OCI-LY7 (cell line): ENCODE measurements around the gene ISG15. TPM values are rescaled to one million over a fixed set of nuclear protein-coding genes. Genes with fewer than 3 reads are reported as not detected.

Source experiments
- BruUV-seq: library from RNA; stranded (reverse); fragments of 400-500 nt; replicated peaks from 2 replicates; lab custom pipeline; 2021; lab: Mats Ljungman, UMichigan
- CTCF ChIA-PET: fragments of 300-600 bp; sonication (Branson Sonifier 250); formaldehyde crosslinking; loops from one replicate; lab custom pipeline; 2022; ENCODE audit warnings: antibody characterized with exemption; ENCODE audit not compliant: unreplicated experiment; lab: Charles Lee
- POLR2A ChIA-PET: fragments of 300-600 bp; sonication (Branson Sonifier 250); formaldehyde crosslinking; loops from one replicate; lab custom pipeline; 2022; ENCODE audit warnings: antibody characterized with exemption; lab: Charles Lee
- DNase-seq: peaks from one replicate; pipeline ENCODE4 v3.0.0-alpha.2; 2015; ENCODE audit warnings: low spot score
- H2AFZ ChIP-seq: fragments of 200-600 bp; sonication (generic), shearing (Covaris generic); 2 replicates; pipeline ENCODE4 v1.6.1; 2014; ENCODE audit warnings: mild to moderate bottlenecking, antibody characterized with exemption, low read length, moderate library complexity
- H3K27ac ChIP-seq: fragments of 200-600 bp; sonication (generic); 2 replicates; pipeline ENCODE4 v1.5.1; 2014; ENCODE audit warnings: mixed run types, low read depth, mild to moderate bottlenecking, moderate library complexity, low read length, inconsistent platforms; ENCODE audit not compliant: poor library complexity, severe bottlenecking
- H3K36me3 ChIP-seq: fragments of 200-600 bp; sonication (generic); 2 replicates; pipeline ENCODE4 v1.6.1; 2014; ENCODE audit warnings: mild to moderate bottlenecking, antibody characterized with exemption, low read length, moderate library complexity, mixed read lengths; ENCODE audit not compliant: insufficient read depth
- H3K4me1 ChIP-seq: fragments of 200-600 bp; sonication (generic); 2 replicates; pipeline ENCODE4 v1.5.1; 2014; ENCODE audit warnings: mild to moderate bottlenecking, low read length; ENCODE audit not compliant: insufficient read depth, poor library complexity, severe bottlenecking
- H3K4me2 ChIP-seq: fragments of 200-600 bp; sonication (generic); 2 replicates; pipeline ENCODE4 v1.6.1; 2014; ENCODE audit warnings: mild to moderate bottlenecking, low read length
- H3K4me3 ChIP-seq: fragments of 200-600 bp; sonication (generic); 2 replicates; pipeline ENCODE4 v1.5.1; 2014; ENCODE audit warnings: mild to moderate bottlenecking, low read depth, low read length; ENCODE audit not compliant: poor library complexity, severe bottlenecking
- H3K79me2 ChIP-seq: fragments of 200-600 bp; sonication (generic); 2 replicates; pipeline ENCODE4 v1.6.1; 2016; ENCODE audit warnings: low read depth, mild to moderate bottlenecking, low read length, moderate library complexity, mixed read lengths; ENCODE audit not compliant: insufficient read depth
- H3K9me2 ChIP-seq: fragments of 200-600 bp; sonication (generic); 2 replicates; pipeline ENCODE4 v1.6.1; 2016; ENCODE audit warnings: mild to moderate bottlenecking, low read length, mixed read lengths; ENCODE audit not compliant: insufficient read depth
- H3K9me3 ChIP-seq: fragments of 200-600 bp; sonication (generic); 2 replicates; pipeline ENCODE4 v1.6.1; 2014; ENCODE audit warnings: mild to moderate bottlenecking, mixed run types, low read length, mixed read lengths
- H4K20me1 ChIP-seq: fragments of 200-600 bp; sonication (generic); 2 replicates; pipeline ENCODE4 v1.6.1; 2014; ENCODE audit warnings: mild to moderate bottlenecking, antibody characterized with exemption, low read length, moderate library complexity, mixed read lengths; ENCODE audit not compliant: insufficient read depth
- CTCF ChIP-seq: fragments of 200-600 bp; sonication (generic); conservative IDR thresholded peaks from 2 replicates; pipeline ENCODE4 v1.5.1; 2014; ENCODE audit warnings: mild to moderate bottlenecking, antibody characterized with exemption, low read length, moderate library complexity, mixed read lengths
- EZH2phosphoT487 ChIP-seq: fragments of 200-600 bp; sonication (generic); IDR thresholded peaks from 2 replicates; pipeline ENCODE4 v1.6.1; 2018; ENCODE audit warnings: low read depth, borderline replicate concordance, mild to moderate bottlenecking, mixed run types, antibody characterized with exemption, low read length, moderate library complexity, mixed read lengths
- intact Hi-C: fragments of 100-400 bp; cut with micrococcal nuclease; formaldehyde crosslinking; loops from one replicate; pipeline ENCODE4 v1.10.0; 2022; ENCODE audit not compliant: unreplicated experiment
- total RNA-seq, 2 experiments: library from RNA; depleted of rRNA in 1 of 2; stranded (reverse); fragments of >200 nt in 1 of 2; shearing (Covaris generic) in 1 of 2; gene quantifications; 2 replicates each; pipeline ENCODE4 v1.2.3, GENCODE V29; 2014 to 2022

ISG15 gene
- total RNA-seq, 2 experiments from 2014 or later: 65.4 to 110 TPM

GRCh38 chr1:971751-972506 is 41.4 kb upstream of the ISG15 start:
- no peaks in the 10 kb centered on the region for H3K36me3 ChIP-seq
- H3K79me2 ChIP-seq: no peaks in the 10 kb centered on the region
- no peak overlapping the region for H3K27ac ChIP-seq
- DNase-seq: no peak
- H2AFZ ChIP-seq: no peak overlapping the region
- no TSS peak for BruUV-seq
- intact Hi-C loops: no loop called here
- no peak overlapping the region for H3K4me2 ChIP-seq
- no peaks in the 10 kb centered on the region; the same call in 1 of the 2 replicates for H4K20me1 ChIP-seq
- POLR2A ChIA-PET: no interaction called here
- CTCF ChIA-PET: no interaction called here
- no peaks in the 10 kb centered on the region for H3K9me2 ChIP-seq
- H3K9me3 ChIP-seq: no peaks in the 10 kb centered on the region
- H3K4me1 ChIP-seq: no peaks in the 10 kb centered on the region
- no peak overlapping the region for H3K4me3 ChIP-seq
- TF ChIP-seq CTCF (no peak), EZH2phosphoT487 (no peak)

GRCh38 chr1:972726-973458 is 40.4 kb upstream of the ISG15 start:
- no peaks in the 10 kb centered on the region for H3K79me2 ChIP-seq
- intact Hi-C loops: no loop called here
- H3K4me2 ChIP-seq: no peak overlapping the region
- no peaks in the 10 kb centered on the region for H3K4me1 ChIP-seq
- no peaks in the 10 kb centered on the region; the same call in 1 of the 2 replicates for H4K20me1 ChIP-seq
- H3K27ac ChIP-seq: no peak overlapping the region
- CTCF ChIA-PET: no interaction called here
- no peaks in the 10 kb centered on the region for H3K36me3 ChIP-seq
- TF ChIP-seq EZH2phosphoT487 (no peak), CTCF (no peak)
- no peak for DNase-seq
- no peaks in the 10 kb centered on the region for H3K9me3 ChIP-seq
- POLR2A ChIA-PET: no interaction called here
- H2AFZ ChIP-seq: no peak overlapping the region
- H3K4me3 ChIP-seq: no peak overlapping the region
- BruUV-seq: no TSS peak
- no peaks in the 10 kb centered on the region for H3K9me2 ChIP-seq
